ENCODE measurements around the gene NUP85. TPM values are rescaled to one million over a fixed set of nuclear protein-coding genes. Genes with fewer than 3 reads are reported as not detected.

NUP85 gene
- total and polyA plus RNA-seq, 2 experiments from 2014 or later: 26.2 to 44.0 TPM

GRCh38 chr17:75260641-75261335 lies 55.3 kb downstream of the NUP85 start:
- WGBS, 2 experiments (ENCODE audit: low coverage in 1 of 2, low lambda C conversion rate in 2 of 2, missing lambda C conversion rate in 2 of 2): 2% methylated on average over 27 to 31 of the region's 31 CpGs
- Histone ChIP-seq H3K36me3 (ENCODE audit: low read depth) (peaks cover 5% of the 10 kb centered on the region; the same call in 1 of the 2 replicates), H3F3A (ENCODE audit: insufficient read depth) (no peaks in the 10 kb centered on the region), H3K4me3 (peak overlapping the region; percentile 97), H2AFZ (peak overlapping the region; percentile 92), H4K20me1 (ENCODE audit: insufficient read depth) (no peaks in the 10 kb centered on the region; the same call in 1 of the 2 replicates), H3K27ac (peak overlapping the region; percentile 95), H3K9me3 (ENCODE audit: low read depth) (no peaks in the 10 kb centered on the region), H3K9me2 (ENCODE audit: insufficient read depth) (no peaks in the 10 kb centered on the region), H3K79me2 (ENCODE audit: insufficient read depth) (peaks cover 79% of the 10 kb centered on the region), H3K27me3 (replicated peaks; ENCODE audit: insufficient read depth) (no peaks in the 10 kb centered on the region), H3K4me1 (ENCODE audit: insufficient read depth) (peaks cover 17% of the 10 kb centered on the region), H3K9ac (peak overlapping the region; percentile 97), H3K4me2 (ENCODE audit: unreplicated experiment) (peak overlapping the region; percentile 100)
- in situ Hi-C loops (cut with MboI): no loop called here
- no peak for TF ChIP-seq EZH2 (IDR thresholded peaks at IDR 0.05; ENCODE audit: insufficient read depth, poor library complexity, severe bottlenecking)
- TF ChIP-seq EZH2phosphoT487 (IDR thresholded peaks at IDR 0.05; ENCODE audit: insufficient read depth, low read depth): no peak
- peak; percentile 52 for DNase-seq

DNA sequence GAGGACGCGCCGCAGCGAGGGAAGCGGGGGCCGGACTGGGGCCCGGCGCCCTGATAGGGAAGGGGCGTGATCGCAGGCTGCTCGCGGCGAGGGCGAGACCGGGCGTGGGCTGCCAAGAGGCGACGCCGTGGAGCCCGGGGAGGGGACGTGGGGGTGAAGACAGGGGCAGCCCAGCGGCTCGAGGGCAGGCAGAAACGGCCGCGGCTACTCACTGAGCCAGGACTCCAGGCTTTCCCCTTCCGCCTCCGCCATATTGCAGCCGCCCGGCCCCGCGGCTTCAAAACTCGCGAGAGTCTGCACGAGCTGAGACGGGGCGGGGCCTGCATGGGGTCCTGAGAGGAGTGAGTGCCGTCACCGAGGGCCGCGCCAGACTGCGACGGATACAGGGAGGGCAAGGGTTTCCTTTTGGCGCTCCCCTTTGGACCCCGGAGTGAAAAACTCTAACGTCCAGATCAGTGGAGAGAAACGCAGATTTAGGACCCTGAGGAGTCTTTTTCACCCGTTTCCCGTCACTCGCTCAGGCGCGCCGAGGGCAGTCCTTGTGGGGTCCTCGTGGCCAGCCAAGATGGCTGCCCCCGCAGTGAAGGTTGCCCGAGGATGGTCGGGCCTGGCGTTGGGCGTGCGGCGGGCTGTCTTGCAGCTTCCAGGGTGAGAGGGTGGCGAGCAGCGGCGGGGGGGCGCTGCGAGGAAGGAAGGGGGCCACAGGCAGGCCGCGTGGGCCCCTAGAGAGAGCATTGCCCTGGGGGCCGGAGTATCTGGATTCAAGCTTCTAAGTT lies 56.0 kb downstream of the NUP85 start, which contains the start of the genes GGA3 and MRPS7:
TSS of gene GGA3 (minus strand) at position 271 of the 776 bp plus-strand sequence. CDS start at position 252, 19 bp downstream.
TSS of gene MRPS7 (plus strand) at position 544 of the 776 bp plus-strand sequence. CDS start at position 566, 22 bp downstream.
- Histone ChIP-seq H3K9me2 (ENCODE audit: insufficient read depth) (no peaks in the 10 kb centered on the region), H4K20me1 (ENCODE audit: insufficient read depth) (no peaks in the 10 kb centered on the region; the same call in 1 of the 2 replicates), H3K9ac (peak within 1 kb of the TSS; percentile 97), H3K4me1 (ENCODE audit: insufficient read depth) (peaks cover 17% of the 10 kb centered on the region), H3K4me2 (ENCODE audit: unreplicated experiment) (peak within 1 kb of the TSS; percentile 100), H3K27ac (peak within 1 kb of the TSS; percentile 95), H3K79me2 (ENCODE audit: insufficient read depth) (peaks cover 72% of the 10 kb centered on the region), H3K4me3 (peak within 1 kb of the TSS; percentile 97), H2AFZ (peak within 1 kb of the TSS; percentile 92), H3K36me3 (ENCODE audit: low read depth) (peaks cover 12% of the 10 kb centered on the region), H3F3A (ENCODE audit: insufficient read depth) (no peaks in the 10 kb centered on the region), H3K9me3 (ENCODE audit: low read depth) (no peaks in the 10 kb centered on the region), H3K27me3 (replicated peaks; ENCODE audit: insufficient read depth) (no peaks in the 10 kb centered on the region)
- peak; percentile 99 for DNase-seq
- TF ChIP-seq EZH2phosphoT487 (IDR thresholded peaks at IDR 0.05; ENCODE audit: insufficient read depth, low read depth) (no peak), EZH2 (IDR thresholded peaks at IDR 0.05; ENCODE audit: insufficient read depth, poor library complexity, severe bottlenecking) (no peak)
- in situ Hi-C loops (cut with MboI): no loop called here
- 1 to 2% methylated on average over 48 to 67 of the region's 69 CpGs for WGBS, 2 experiments (ENCODE audit: low coverage in 1 of 2, low lambda C conversion rate in 2 of 2, missing lambda C conversion rate in 2 of 2)

DNA sequence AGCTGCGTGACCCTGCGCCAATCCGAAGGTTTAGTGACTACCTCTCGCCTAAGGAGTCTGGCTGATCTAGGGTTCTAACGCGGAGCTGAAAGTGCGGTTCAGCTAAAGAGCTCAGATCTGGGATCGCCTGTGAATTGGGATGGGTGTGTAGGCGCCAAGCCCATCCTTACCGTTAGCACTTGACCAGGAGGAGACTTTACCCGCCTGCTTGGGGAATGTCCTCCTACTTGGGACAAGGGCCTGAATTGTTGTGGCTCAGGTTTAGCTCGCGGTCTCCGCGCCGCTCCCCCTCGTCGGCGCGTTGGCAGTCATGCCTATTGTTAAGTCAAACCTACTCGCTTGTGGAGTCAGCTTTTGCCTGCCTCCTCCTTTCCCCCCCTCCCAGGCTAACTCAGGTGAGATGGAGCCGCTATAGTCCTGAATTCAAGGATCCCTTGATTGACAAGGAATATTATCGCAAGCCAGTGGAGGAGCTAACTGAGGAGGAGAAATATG lies 56.7 kb downstream of the NUP85 start:
- H3K4me2 ChIP-seq (ENCODE audit: unreplicated experiment): peak overlapping the region; percentile 100
- peaks cover 12% of the 10 kb centered on the region for H3K36me3 ChIP-seq (ENCODE audit: low read depth)
- peak overlapping the region; percentile 92 for H2AFZ ChIP-seq
- no peaks in the 10 kb centered on the region for H3K27me3 ChIP-seq (replicated peaks; ENCODE audit: insufficient read depth)
- peaks cover 68% of the 10 kb centered on the region for H3K79me2 ChIP-seq (ENCODE audit: insufficient read depth)
- TF ChIP-seq EZH2phosphoT487 (IDR thresholded peaks at IDR 0.05; ENCODE audit: insufficient read depth, low read depth) (no peak), EZH2 (IDR thresholded peaks at IDR 0.05; ENCODE audit: insufficient read depth, poor library complexity, severe bottlenecking) (no peak)
- WGBS, 2 experiments (ENCODE audit: low coverage in 1 of 2, low lambda C conversion rate in 2 of 2, missing lambda C conversion rate in 2 of 2): 1 to 2% methylated on average over 23 of the region's 23 CpGs
- in situ Hi-C loops (cut with MboI): no loop called here
- DNase-seq: peak; percentile 65
- H3F3A ChIP-seq (ENCODE audit: insufficient read depth): no peaks in the 10 kb centered on the region
- peak overlapping the region; percentile 97 for H3K9ac ChIP-seq
- H3K9me2 ChIP-seq (ENCODE audit: insufficient read depth): no peaks in the 10 kb centered on the region
- peak overlapping the region; percentile 95 for H3K27ac ChIP-seq
- H3K4me3 ChIP-seq: peak overlapping the region; percentile 97
- no peaks in the 10 kb centered on the region; the same call in 1 of the 2 replicates for H4K20me1 ChIP-seq (ENCODE audit: insufficient read depth)
- peaks cover 17% of the 10 kb centered on the region for H3K4me1 ChIP-seq (ENCODE audit: insufficient read depth)
- no peaks in the 10 kb centered on the region for H3K9me3 ChIP-seq (ENCODE audit: low read depth)

DNA sequence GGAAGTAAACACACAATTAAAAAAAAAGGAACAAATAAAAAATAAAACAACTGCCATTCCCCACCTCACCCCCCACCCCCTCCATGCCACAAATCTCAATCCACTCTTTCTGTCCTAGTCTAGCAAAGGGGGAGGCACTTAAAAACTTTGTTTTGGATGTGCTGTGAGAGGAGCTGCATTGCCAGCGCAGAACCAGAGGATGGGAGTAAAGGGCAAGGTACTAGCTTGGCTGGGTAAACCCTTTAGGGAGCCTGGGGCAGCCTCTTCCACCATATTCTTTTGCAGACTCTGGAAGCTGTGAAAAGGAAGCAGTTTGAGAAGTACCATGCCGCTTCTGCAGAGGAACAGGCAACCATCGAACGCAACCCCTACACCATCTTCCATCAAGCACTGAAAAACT lies 57.6 kb downstream of the NUP85 start:
- no peak for DNase-seq
- peaks cover 59% of the 10 kb centered on the region for H3K79me2 ChIP-seq (ENCODE audit: insufficient read depth)
- H2AFZ ChIP-seq: no peak overlapping the region
- peak overlapping the region; percentile 100 for H3K4me2 ChIP-seq (ENCODE audit: unreplicated experiment)
- H4K20me1 ChIP-seq (ENCODE audit: insufficient read depth): no peaks in the 10 kb centered on the region; the same call in 1 of the 2 replicates
- H3F3A ChIP-seq (ENCODE audit: insufficient read depth): no peaks in the 10 kb centered on the region
- no peaks in the 10 kb centered on the region for H3K27me3 ChIP-seq (replicated peaks; ENCODE audit: insufficient read depth)
- H3K4me1 ChIP-seq (ENCODE audit: insufficient read depth): peaks cover 17% of the 10 kb centered on the region
- no peak for TF ChIP-seq EZH2phosphoT487 (IDR thresholded peaks at IDR 0.05; ENCODE audit: insufficient read depth, low read depth)
- no peak for TF ChIP-seq EZH2 (IDR thresholded peaks at IDR 0.05; ENCODE audit: insufficient read depth, poor library complexity, severe bottlenecking)
- in situ Hi-C loops (cut with MboI): no loop called here
- peaks cover 12% of the 10 kb centered on the region for H3K36me3 ChIP-seq (ENCODE audit: low read depth)
- H3K9ac ChIP-seq: peak overlapping the region; percentile 97
- no peak overlapping the region for H3K27ac ChIP-seq
- no peaks in the 10 kb centered on the region for H3K9me2 ChIP-seq (ENCODE audit: insufficient read depth)
- 90 to 93% methylated on average over 4 of the region's 4 CpGs for WGBS, 2 experiments (ENCODE audit: low coverage in 1 of 2, low lambda C conversion rate in 2 of 2, missing lambda C conversion rate in 2 of 2)
- H3K4me3 ChIP-seq: peak overlapping the region; percentile 97
- H3K9me3 ChIP-seq (ENCODE audit: low read depth): no peaks in the 10 kb centered on the region
